Keratinocyte (primary cell): ENCODE measurements around the gene RTKN2. TPM values are rescaled to one million over a fixed set of nuclear protein-coding genes. Genes with fewer than 3 reads are reported as not detected.

Experiments
- DNase-seq: peaks from one replicate; pipeline ENCODE4 v3.0.0-alpha.2; 2011; ENCODE audit warnings: low read depth, missing footprints, low spot score
- FAIRE-seq: peaks from 2 replicates; lab custom pipeline; 2011; peaks lifted over from hg19 to GRCh38; lab: Jason Lieb, UNC
- H2AFZ ChIP-seq: 2 replicates; pipeline ENCODE4 v1.6.0; 2012; ENCODE audit warnings: low read length, control low read depth, inconsistent platforms; ENCODE audit not compliant: control insufficient read depth
- H3K27ac ChIP-seq: 2 replicates; pipeline ENCODE4 v1.5.1; 2011; ENCODE audit warnings: low read length; ENCODE audit not compliant: control insufficient read depth, insufficient read depth
- H3K27me3 ChIP-seq: 3 replicates; pipeline ENCODE4 v1.6.0; 2011; ENCODE audit warnings: low read length; ENCODE audit not compliant: control insufficient read depth, insufficient read depth; ENCODE audit errors: extremely low read depth
- H3K36me3 ChIP-seq, 2 experiments: 2 replicates in 1 of 2; 3 replicates in 1 of 2; pipeline ENCODE4 v1.5.1; 2011; ENCODE audit warnings: low read length in 2 of 2, mild to moderate bottlenecking in 1 of 2; ENCODE audit not compliant: control insufficient read depth in 2 of 2, insufficient read depth in 2 of 2; ENCODE audit errors: extremely low read depth in 1 of 2
- H3K4me1 ChIP-seq: 3 replicates; pipeline ENCODE4 v1.5.1; 2011; ENCODE audit warnings: low read length; ENCODE audit not compliant: control insufficient read depth, insufficient read depth; ENCODE audit errors: extremely low read depth
- H3K4me2 ChIP-seq: 3 replicates; pipeline ENCODE4 v1.6.0; 2011; ENCODE audit warnings: low read depth, low read length; ENCODE audit not compliant: control insufficient read depth, insufficient read depth; ENCODE audit errors: extremely low read depth
- H3K4me3 ChIP-seq, 3 experiments: fragments of 200-600 bp in 1 of 3; sonication (generic) in 1 of 3; 2 replicates in 2 of 3; 3 replicates in 1 of 3; pipeline ENCODE4 v1.5.1; 2011 to 2016; ENCODE audit warnings: low read length in 3 of 3, mild to moderate bottlenecking in 3 of 3, control low read depth in 2 of 3, inconsistent platforms in 1 of 3, low read depth in 1 of 3, mixed read lengths in 1 of 3, mixed run types in 1 of 3, moderate library complexity in 1 of 3; ENCODE audit not compliant: control insufficient read depth in 2 of 3, insufficient read depth in 2 of 3; ENCODE audit errors: extremely low read depth in 1 of 3
- H3K79me2 ChIP-seq: 2 replicates; pipeline ENCODE4 v1.6.0; 2012; ENCODE audit warnings: low read length; ENCODE audit not compliant: control insufficient read depth, insufficient read depth
- H3K9ac ChIP-seq: 3 replicates; pipeline ENCODE4 v1.6.0; 2011; ENCODE audit warnings: low read length; ENCODE audit not compliant: control insufficient read depth, insufficient read depth; ENCODE audit errors: extremely low read depth
- H3K9me1 ChIP-seq: 3 replicates; pipeline ENCODE4 v1.6.0; 2011; ENCODE audit warnings: low read length; ENCODE audit not compliant: control insufficient read depth, insufficient read depth; ENCODE audit errors: extremely low read depth
- H3K9me3 ChIP-seq: 2 replicates; pipeline ENCODE4 v1.5.1; 2012; ENCODE audit warnings: low read depth, low read length; ENCODE audit not compliant: control insufficient read depth
- H4K20me1 ChIP-seq: 3 replicates; pipeline ENCODE4 v1.6.0; 2011; ENCODE audit warnings: low read length; ENCODE audit not compliant: control insufficient read depth, insufficient read depth; ENCODE audit errors: extremely low read depth
- CTCF ChIP-seq, 3 experiments: IDR thresholded peaks in 1 of 3; conservative IDR thresholded peaks in 1 of 3; optimal IDR thresholded peaks in 1 of 3; 2 replicates in 2 of 3; 3 replicates in 1 of 3; pipeline versions ENCODE3 to v1.5.1; 2011; ENCODE audit warnings: low read length in 3 of 3, mild to moderate bottlenecking in 3 of 3, moderate library complexity in 2 of 3, control low read depth in 1 of 3, inconsistent platforms in 1 of 3; ENCODE audit not compliant: insufficient read depth in 2 of 3; ENCODE audit errors: extremely low read depth in 1 of 3
- EZH2 ChIP-seq: IDR thresholded peaks from one replicate; pipeline ENCODE4 v1.6.1; 2012; ENCODE audit warnings: inconsistent platforms, mild to moderate bottlenecking, low read length, moderate library complexity
- dilution Hi-C: fragments of 300-500 bp; cut with MboI; formaldehyde crosslinking; loops from one replicate; pipeline ENCODE4 v1.7.0; 2020; ENCODE audit warnings: low sequenced_read_pairs; ENCODE audit not compliant: extremely low pct_ligation_motif_present
- polyA plus RNA-seq, 5 experiments: library from polyadenylated mRNA; depleted of rRNA in 3 of 5; stranded (reverse) in 3 of 5; stranded (forward) in 1 of 5; unstranded in 1 of 5; fragments of >200 nt; gene quantifications; 1 replicate in 1 of 5; 2 replicates in 3 of 5; 3 replicates in 1 of 5; pipeline versions ENCODE4 v1.2.1 to v1.2.3, GENCODE V29; 2011 to 2012; ENCODE audit warnings: missing spikeins in 2 of 5, low read depth in 1 of 5, low replicate concordance in 1 of 5

Gene RTKN2
- polyA plus RNA-seq, 1 donor (not counting 4 experiments of a cell fraction or from before 2014, with no cell fraction given): 3.2 TPM

GRCh38 chr10:62147425-62147824 is 121.2 kb downstream of the RTKN2 start:
- dilution Hi-C loops: no loop called here

GRCh38 chr10:62136931-62137330 is 131.7 kb downstream of the RTKN2 start:
- TF ChIP-seq EZH2: no peak
- TF ChIP-seq CTCF (optimal IDR thresholded peaks at IDR 0.05 in 1 of 3, IDR thresholded peaks at IDR 0.05 in 1 of 3, conservative IDR thresholded peaks at IDR 0.05 in 1 of 3; ENCODE audit: extremely low read depth in 1 of 3, insufficient read depth in 2 of 3, low read length in 3 of 3): no peak
- H3K9ac ChIP-seq: no peak overlapping the region
- H2AFZ ChIP-seq: no peak overlapping the region
- H3K9me1 ChIP-seq: no peaks in the 10 kb centered on the region
- H3K4me3 ChIP-seq: no peak overlapping the region
- no peaks in the 10 kb centered on the region for H3K79me2 ChIP-seq
- H3K27me3 ChIP-seq: no peaks in the 10 kb centered on the region
- dilution Hi-C loops: no loop called here
- H3K4me2 ChIP-seq: no peak overlapping the region
- no peak overlapping the region for H3K27ac ChIP-seq
- no peaks in the 10 kb centered on the region for H3K9me3 ChIP-seq
- H3K36me3 ChIP-seq: no peaks in the 10 kb centered on the region
- DNase-seq (no peak), FAIRE-seq (no peak)
- H4K20me1 ChIP-seq: no peaks in the 10 kb centered on the region
- no peaks in the 10 kb centered on the region for H3K4me1 ChIP-seq

More at GRCh38 chr10:62147425-62147824, 121.2 kb downstream of the RTKN2 start:
- Histone ChIP-seq H3K79me2 (no peaks in the 10 kb centered on the region), H3K9me3 (no peaks in the 10 kb centered on the region), H3K9ac (no peak overlapping the region), H4K20me1 (no peaks in the 10 kb centered on the region), H3K27ac (no peak overlapping the region), H3K4me1 (no peaks in the 10 kb centered on the region), H2AFZ (no peak overlapping the region), H3K4me2 (no peak overlapping the region), H3K27me3 (no peaks in the 10 kb centered on the region), H3K4me3 (no peak overlapping the region), H3K36me3 (no peaks in the 10 kb centered on the region), H3K9me1 (no peaks in the 10 kb centered on the region)
- FAIRE-seq: no peak
- DNase-seq: no peak
- TF ChIP-seq CTCF (optimal IDR thresholded peaks at IDR 0.05 in 1 of 3, IDR thresholded peaks at IDR 0.05 in 1 of 3, conservative IDR thresholded peaks at IDR 0.05 in 1 of 3; ENCODE audit: extremely low read depth in 1 of 3, insufficient read depth in 2 of 3, low read length in 3 of 3) (no peak), EZH2 (no peak)
